DOHH2 (cell line): ENCODE results near the gene STUM.

Experiments used
- CTCF ChIP-seq: fragments of 200-600 bp; sonication (generic); IDR thresholded peaks from one replicate; pipeline ENCODE4 v1.5.1; 2014; ENCODE audit warnings: antibody characterized with exemption, mild to moderate bottlenecking, low read depth, low read length; ENCODE audit not compliant: poor library complexity, severe bottlenecking
- EZH2phosphoT487 ChIP-seq: fragments of 200-600 bp; sonication (generic); IDR thresholded peaks from 2 replicates; pipeline ENCODE4 v1.6.1; 2017; ENCODE audit warnings: borderline replicate concordance, mild to moderate bottlenecking, antibody characterized with exemption, low read length, moderate library complexity, mixed read lengths

- TF ChIP-seq CTCF (no peak), EZH2phosphoT487 (no peak)
Measured at GRCh38 chr1:226641671-226642231, 93.2 kb downstream of the STUM start.
